ENCODE results near the gene CTTN.

Gene CTTN

DNA sequence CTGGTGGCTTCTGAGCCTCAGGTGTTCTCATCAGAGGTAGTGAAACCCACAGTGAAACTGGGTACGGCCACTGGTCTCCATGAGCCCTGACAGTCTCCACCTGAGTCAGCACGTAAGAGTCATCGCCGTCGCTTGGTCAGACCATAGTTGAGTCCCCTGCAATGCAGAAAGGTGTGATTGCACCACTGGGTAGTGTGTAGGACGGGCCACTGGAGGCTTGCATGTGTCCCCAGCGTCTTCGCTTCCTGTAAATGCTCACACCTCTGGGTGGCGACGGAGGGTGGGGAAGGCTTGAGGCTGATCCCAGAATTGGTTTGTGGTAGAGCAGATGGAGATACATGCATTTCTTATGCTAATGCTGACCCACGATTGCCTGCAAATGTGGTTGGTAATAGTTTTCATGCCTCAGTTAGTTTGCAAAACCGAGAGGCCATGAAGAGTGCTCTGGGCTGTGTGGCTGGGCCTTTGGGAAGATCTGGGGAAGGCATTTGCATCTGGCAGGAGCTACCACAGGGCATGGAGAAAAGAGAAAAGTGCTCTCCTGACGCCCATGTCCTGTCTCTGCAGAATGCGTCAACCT, 26.5 kb downstream of the CTTN start:
- in situ Hi-C loops (cut with MboI; ENCODE audit: low sequenced_read_pairs): no loop called here

DNA sequence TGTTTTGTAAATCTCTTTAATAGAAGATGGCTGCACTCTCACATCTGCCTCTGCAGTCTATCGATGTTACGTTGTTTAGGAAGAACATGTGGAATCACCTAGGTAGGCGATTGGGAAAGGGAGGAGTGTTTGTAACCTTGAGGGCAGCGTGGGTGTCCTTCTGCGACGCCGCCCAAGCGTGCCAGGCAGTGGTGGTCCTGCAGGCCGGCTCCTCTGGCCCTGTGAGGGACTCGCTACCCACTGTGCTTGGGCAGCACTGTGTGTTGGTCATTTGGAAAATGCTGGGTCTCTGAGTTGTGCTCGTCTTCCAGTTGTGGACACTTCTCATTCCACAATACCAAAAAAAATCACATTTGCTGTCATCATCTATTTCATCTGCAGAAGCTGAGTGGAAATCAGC, 29.1 kb downstream of the CTTN start:
- in situ Hi-C loops (cut with MboI; ENCODE audit: low sequenced_read_pairs): no loop called here

DNA sequence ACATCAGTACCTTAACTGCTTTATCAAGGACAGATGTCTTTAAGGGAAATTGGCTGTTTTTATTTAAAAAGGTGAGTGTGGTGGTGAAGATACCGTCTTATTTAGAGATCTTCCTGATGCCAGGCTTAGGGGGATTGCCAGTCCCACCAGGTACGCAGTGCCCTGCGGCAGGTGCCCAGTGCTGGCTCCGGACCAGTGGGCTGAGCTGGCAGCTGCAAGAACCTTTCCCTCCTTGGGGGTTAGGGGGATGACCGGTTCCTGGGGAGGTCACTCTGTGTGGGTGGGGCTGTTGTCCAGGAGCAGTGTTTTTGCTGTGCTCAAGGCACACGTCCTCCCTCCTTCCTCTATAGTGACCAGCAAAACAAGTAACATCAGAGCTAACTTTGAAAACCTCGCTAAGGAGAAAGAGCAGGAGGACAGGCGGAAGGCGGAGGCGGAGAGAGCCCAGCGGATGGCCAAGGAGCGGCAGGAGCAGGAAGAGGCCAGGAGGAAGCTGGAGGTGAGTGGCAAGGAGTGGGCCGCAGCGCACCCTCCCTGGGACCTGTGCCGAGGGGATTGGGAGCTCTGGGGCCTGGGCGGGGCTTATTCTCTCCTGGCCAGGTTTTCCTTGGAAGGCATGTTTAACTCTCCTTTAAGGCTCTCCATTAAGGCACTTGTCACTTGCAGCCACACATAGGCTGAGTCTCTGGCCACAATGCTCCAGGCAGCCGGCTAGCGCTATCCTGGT, 30.5 kb downstream of the CTTN start:
- in situ Hi-C loops (cut with MboI; ENCODE audit: low sequenced_read_pairs): no loop called here

- in situ Hi-C loops (cut with MboI; ENCODE audit: low sequenced_read_pairs): no loop called here
These were observed 31.0 kb downstream of the CTTN start for GRCh38 chr11:70429428-70429705.

DNA sequence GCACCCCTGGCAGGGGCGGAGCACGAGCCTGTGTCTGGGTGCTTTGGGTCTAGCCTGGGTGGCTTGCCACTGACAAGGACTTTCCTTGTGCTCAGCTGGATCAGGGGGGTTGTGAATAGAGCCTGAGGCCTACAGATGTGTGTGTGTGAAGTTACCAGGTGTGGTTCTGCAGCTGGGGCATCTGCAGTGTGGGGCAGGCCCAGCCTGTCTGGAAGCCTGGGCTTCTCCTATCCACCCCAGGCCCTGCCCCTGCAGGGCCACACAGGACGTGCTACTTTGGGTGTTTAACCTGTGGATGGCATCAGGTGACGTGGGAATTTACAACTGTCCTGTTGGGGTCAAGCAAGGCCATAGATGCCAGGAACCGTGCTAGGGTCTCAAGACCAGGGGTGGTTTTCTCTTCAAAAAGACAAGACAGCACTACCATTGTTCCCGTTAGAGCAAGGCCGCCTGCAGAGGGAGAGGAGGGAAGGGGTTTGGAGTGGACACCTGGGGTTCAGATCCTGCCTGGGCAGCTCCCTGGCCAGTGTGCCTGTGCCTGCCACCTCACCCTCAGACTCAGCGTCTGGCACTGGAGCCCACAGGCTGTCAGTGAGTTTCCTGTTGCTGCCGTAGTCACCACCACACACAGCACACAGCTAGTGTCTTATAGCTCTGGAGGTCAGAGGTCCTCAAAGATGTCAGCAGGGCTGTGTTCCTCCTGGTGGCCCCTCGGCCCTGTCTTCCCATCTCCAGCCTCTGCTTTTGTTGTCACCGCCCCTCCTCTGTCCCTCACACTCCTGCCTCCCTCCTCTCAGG, 31.6 kb downstream of the CTTN start:
- in situ Hi-C loops (cut with MboI; ENCODE audit: low sequenced_read_pairs): no loop called here

- in situ Hi-C loops (cut with MboI; ENCODE audit: low sequenced_read_pairs): no loop called here
These were observed 32.6 kb downstream of the CTTN start for GRCh38 chr11:70430671-70431574.

GRCh38 chr11:70431611-70432010, 33.3 kb downstream of the CTTN start:
- in situ Hi-C loops (cut with MboI; ENCODE audit: low sequenced_read_pairs): no loop called here

GRCh38 chr11:70432065-70432464, 33.7 kb downstream of the CTTN start:
- in situ Hi-C loops (cut with MboI; ENCODE audit: low sequenced_read_pairs): no loop called here

GRCh38 chr11:70432580-70432979, 34.3 kb downstream of the CTTN start:
- in situ Hi-C loops (cut with MboI; ENCODE audit: low sequenced_read_pairs): no loop called here

DNA sequence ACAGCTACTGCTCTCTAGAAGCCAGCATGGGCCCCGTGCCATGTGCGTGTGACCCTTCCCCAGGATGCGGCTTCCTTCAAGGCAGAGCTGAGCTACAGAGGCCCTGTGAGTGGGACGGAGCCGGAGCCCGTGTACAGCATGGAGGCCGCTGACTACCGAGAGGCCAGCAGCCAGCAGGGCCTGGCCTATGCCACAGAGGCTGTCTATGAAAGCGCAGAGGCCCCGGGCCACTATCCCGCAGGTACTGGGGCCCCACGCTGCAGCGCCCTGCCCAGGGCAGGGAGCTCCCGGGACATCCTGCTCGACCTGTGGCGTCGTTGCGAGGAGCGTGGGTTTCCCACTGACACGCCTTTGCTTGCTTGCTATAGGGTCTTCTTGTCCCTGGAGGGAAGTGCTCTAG, 34.7 kb downstream of the CTTN start:
- in situ Hi-C loops (cut with MboI; ENCODE audit: low sequenced_read_pairs): no loop called here

DNA sequence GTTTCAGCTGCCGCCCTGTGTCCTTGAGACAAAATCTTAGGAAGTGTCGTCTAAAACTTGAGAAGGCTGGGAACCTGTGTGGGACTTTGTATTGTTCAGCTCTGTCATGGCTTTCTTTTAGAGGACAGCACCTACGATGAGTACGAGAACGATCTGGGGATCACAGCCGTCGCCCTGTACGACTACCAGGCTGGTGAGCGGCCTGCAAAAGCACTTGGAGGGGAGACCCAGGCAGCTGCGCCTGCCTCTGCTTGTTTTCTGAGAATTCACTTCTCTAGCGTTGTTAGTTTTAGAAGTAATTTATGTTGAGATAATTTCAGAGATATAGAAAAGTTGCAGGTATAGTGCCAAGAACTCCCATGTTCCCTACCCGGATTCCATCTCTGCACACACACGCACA, 35.2 kb downstream of the CTTN start:
- in situ Hi-C loops (cut with MboI; ENCODE audit: low sequenced_read_pairs): no loop called here

- in situ Hi-C loops (cut with MboI; ENCODE audit: low sequenced_read_pairs): no loop called here
These were observed 35.9 kb downstream of the CTTN start for GRCh38 chr11:70433966-70434812.

DNA sequence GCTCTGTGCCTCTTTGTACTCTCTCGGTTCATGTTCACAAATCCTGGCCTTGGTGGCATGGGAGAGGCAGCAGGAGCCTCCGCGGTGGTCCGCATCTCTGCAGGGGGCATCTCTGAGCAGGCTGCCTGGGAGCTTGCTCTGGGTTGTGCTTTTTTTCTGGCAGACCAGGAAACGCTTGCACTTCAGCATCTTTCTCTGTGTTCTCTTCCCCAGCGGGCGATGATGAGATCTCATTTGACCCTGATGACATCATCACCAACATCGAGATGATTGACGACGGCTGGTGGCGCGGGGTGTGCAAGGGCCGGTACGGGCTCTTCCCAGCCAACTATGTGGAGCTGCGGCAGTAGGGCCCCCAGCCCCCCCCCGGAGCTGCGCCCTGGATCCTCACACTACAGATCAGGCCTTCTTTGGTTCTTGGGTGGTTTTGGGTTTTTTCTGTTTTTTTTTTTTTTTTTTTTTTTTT, 36.5 kb downstream of the CTTN start:
- in situ Hi-C loops (cut with MboI; ENCODE audit: low sequenced_read_pairs): no loop called here

- in situ Hi-C loops (cut with MboI; ENCODE audit: low sequenced_read_pairs): no loop called here
These were observed 37.0 kb downstream of the CTTN start for GRCh38 chr11:70435361-70435760.

DNA sequence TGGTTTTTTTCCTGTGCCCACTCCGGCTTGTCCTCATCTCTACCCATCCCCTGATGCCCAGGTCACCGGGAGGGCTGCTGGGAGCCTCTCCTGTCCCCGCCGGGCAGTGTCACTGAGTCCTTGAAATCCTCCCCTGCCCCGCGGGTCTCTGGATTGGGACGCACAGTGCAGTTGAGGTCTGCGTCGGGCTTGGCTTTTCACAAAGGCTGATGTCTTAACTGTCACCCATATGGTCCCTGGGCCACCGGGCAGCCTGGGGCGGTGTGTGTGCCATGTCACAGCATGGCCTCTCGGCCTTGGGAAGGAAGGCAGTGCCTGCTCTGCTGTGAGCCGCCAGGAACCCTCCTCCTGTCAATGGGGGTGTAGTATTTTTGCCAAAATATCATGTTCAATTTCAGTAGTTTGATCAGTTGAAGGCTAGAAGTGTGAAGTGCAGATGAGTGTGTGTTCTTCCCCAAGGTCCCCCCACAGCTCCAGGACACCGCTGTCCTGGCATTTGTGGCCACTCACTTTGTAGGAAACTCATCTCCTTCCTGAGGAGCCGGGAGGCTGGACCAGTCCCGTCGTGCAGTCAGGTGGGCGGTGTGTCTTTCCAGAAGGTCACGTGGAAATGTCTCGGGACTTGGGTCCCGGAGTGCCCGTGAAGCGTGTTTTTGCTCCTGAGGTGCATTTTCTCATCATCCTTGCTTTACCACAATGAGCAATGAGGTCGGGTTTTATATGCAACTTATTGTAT, 37.6 kb downstream of the CTTN start:
- in situ Hi-C loops (cut with MboI; ENCODE audit: low sequenced_read_pairs): no loop called here

DNA sequence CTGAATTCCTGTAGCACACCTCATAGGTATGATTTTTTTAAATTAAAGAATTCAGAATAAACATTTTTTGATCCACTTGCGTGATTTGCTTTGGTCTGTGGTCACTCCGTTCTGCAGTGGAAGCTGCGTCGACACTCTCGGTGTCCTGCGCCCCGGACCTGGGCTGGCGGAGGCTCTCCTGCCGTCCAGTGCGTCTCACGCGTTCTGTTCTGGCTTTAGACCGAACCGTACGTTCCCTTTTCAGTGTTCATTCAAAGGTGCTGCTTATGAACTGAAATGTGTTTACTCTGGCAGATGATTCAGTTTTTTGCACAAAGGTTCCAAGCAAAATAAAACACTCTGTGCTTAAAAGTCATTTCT, 38.2 kb downstream of the CTTN start:
- in situ Hi-C loops (cut with MboI; ENCODE audit: low sequenced_read_pairs): no loop called here

- in situ Hi-C loops (cut with MboI; ENCODE audit: low sequenced_read_pairs): no loop called here
These were observed 38.9 kb downstream of the CTTN start for GRCh38 chr11:70437111-70437784.

- in situ Hi-C loops (cut with MboI; ENCODE audit: low sequenced_read_pairs): no loop called here
These were observed 41.9 kb downstream of the CTTN start for GRCh38 chr11:70440206-70440605.

GRCh38 chr11:70443773-70444030, 45.4 kb downstream of the CTTN start:
- in situ Hi-C loops (cut with MboI; ENCODE audit: low sequenced_read_pairs): no loop called here

Data from HL-60/S4 (cell line).